ENCODE data around the gene SGCD.

SGCD gene

DNA sequence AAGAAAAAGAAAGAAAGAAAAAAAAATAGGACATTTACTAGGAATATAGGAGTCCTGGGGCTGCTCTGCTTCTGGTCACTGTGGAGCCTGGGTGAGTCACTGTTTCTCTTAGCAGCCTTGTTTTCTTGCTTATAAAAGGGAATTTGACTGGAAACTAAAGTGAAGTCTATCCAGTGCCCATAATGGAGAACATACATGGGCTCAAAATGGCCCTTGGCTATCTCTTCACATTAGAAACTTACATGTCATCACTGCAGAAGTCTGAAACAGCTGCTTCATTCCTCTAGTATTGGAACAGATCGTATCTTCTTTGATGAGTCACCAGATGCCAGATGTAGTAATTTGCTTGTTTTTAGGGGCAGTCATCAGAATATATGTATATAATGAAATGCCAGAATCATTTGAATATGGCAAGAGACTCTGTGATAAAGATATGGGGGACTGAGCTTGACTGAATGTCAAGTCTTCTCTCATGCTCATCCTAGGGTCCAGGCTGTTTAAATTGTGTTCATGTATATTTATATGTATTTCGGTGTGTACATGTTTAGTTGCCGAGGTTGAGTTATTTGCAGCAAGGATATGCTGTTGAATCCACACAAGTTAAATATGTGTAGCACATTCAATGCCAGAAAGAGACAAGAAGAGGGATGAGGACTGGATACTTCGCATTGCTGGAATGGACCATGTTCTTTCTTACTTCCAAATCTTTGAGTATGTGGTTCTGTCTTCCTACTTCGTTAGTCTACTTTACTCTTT lies 56.7 kb downstream of the SGCD start:
- Histone ChIP-seq H3K27ac (replicated peaks) (no peak overlapping the region), H3K4me3 (replicated peaks; ENCODE audit: insufficient read depth, low read length) (no peak overlapping the region), H3K27me3 (ENCODE audit: insufficient read depth, poor library complexity, severe bottlenecking) (peaks cover 6% of the 10 kb centered on the region)
- DNase-seq (ENCODE audit: low read depth in 1 of 2, low spot score in 1 of 2) = no peak
- TF ChIP-seq SPI1 (IDR thresholded peaks at IDR 0.05; ENCODE audit: borderline replicate concordance, low read depth) (no peak), POLR2AphosphoS5 (IDR thresholded peaks at IDR 0.05; ENCODE audit: low read depth) (no peak), GABPA (IDR thresholded peaks at IDR 0.05; ENCODE audit: low read depth) (no peak)
- TF ChIP-seq, protein P1, sequence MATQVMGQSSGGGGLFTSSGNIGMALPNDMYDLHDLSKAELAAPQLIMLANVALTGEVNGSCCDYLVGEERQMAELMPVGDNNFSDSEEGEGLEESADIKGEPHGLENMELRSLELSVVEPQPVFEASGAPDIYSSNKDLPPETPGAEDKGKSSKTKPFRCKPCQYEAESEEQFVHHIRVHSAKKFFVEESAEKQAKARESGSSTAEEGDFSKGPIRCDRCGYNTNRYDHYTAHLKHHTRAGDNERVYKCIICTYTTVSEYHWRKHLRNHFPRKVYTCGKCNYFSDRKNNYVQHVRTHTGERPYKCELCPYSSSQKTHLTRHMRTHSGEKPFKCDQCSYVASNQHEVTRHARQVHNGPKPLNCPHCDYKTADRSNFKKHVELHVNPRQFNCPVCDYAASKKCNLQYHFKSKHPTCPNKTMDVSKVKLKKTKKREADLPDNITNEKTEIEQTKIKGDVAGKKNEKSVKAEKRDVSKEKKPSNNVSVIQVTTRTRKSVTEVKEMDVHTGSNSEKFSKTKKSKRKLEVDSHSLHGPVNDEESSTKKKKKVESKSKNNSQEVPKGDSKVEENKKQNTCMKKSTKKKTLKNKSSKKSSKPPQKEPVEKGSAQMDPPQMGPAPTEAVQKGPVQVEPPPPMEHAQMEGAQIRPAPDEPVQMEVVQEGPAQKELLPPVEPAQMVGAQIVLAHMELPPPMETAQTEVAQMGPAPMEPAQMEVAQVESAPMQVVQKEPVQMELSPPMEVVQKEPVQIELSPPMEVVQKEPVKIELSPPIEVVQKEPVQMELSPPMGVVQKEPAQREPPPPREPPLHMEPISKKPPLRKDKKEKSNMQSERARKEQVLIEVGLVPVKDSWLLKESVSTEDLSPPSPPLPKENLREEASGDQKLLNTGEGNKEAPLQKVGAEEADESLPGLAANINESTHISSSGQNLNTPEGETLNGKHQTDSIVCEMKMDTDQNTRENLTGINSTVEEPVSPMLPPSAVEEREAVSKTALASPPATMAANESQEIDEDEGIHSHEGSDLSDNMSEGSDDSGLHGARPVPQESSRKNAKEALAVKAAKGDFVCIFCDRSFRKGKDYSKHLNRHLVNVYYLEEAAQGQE (IDR thresholded peaks at IDR 0.05; ENCODE audit: insufficient replicate concordance, low read depth) = no peak
- TF ChIP-seq, protein P2, sequence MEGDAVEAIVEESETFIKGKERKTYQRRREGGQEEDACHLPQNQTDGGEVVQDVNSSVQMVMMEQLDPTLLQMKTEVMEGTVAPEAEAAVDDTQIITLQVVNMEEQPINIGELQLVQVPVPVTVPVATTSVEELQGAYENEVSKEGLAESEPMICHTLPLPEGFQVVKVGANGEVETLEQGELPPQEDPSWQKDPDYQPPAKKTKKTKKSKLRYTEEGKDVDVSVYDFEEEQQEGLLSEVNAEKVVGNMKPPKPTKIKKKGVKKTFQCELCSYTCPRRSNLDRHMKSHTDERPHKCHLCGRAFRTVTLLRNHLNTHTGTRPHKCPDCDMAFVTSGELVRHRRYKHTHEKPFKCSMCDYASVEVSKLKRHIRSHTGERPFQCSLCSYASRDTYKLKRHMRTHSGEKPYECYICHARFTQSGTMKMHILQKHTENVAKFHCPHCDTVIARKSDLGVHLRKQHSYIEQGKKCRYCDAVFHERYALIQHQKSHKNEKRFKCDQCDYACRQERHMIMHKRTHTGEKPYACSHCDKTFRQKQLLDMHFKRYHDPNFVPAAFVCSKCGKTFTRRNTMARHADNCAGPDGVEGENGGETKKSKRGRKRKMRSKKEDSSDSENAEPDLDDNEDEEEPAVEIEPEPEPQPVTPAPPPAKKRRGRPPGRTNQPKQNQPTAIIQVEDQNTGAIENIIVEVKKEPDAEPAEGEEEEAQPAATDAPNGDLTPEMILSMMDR (IDR thresholded peaks at IDR 0.05; ENCODE audit: insufficient read depth, low read length) = no peak

DNA sequence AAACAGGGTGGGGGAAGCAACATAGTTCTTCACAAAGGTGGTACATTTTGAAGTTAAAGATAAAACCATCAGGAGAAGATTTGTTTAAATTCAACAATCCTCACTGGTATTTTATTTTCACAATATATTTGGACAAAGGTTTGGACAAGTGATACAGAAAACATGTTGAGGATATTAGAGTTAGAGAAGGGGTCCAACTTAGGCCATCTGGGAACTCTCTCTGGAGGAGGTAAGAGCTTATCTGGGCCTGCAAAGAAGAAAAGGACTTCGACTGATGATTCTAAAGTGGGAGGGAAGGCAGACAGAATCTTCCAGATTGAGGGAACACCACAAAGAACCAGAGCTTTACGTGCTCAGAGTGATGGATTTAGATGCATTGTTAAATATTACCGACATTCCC lies 58.5 kb downstream of the SGCD start:
- Histone ChIP-seq H3K4me3 (replicated peaks; ENCODE audit: insufficient read depth, low read length) (no peak overlapping the region), H3K27ac (replicated peaks) (no peak overlapping the region), H3K27me3 (ENCODE audit: insufficient read depth, poor library complexity, severe bottlenecking) (peaks cover 6% of the 10 kb centered on the region)
- TF ChIP-seq, protein P1 (IDR thresholded peaks at IDR 0.05; ENCODE audit: insufficient replicate concordance, low read depth) = no peak
- TF ChIP-seq POLR2AphosphoS5 (IDR thresholded peaks at IDR 0.05; ENCODE audit: low read depth) = no peak
- no peak for TF ChIP-seq GABPA (IDR thresholded peaks at IDR 0.05; ENCODE audit: low read depth)
- no peak for TF ChIP-seq SPI1 (IDR thresholded peaks at IDR 0.05; ENCODE audit: borderline replicate concordance, low read depth)
- TF ChIP-seq, protein P2 (IDR thresholded peaks at IDR 0.05; ENCODE audit: insufficient read depth, low read length) = no peak
- no peak for DNase-seq (ENCODE audit: low read depth in 1 of 2, low spot score in 1 of 2)

DNA sequence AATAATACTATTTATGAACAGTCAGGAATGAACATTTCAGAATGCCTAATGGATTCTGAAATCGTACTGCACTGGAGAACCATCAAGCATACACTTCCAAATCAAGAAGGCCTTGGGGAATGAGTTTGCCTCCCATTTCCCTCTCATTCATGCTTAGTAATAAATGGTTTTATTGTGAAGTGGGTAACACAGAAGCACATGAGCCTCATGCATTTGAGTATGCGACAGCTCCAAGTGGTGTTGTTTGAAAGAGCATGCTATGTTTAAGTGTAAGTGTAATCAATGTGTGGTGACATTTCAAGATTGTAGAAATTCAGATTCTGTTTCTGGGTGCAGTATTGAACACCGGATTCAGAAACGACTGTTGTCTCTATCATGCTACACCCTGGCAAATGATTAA lies 60.0 kb downstream of the SGCD start:
- TF ChIP-seq, protein P2 (IDR thresholded peaks at IDR 0.05; ENCODE audit: insufficient read depth, low read length) = no peak
- TF ChIP-seq GABPA (IDR thresholded peaks at IDR 0.05; ENCODE audit: low read depth) (no peak), POLR2AphosphoS5 (IDR thresholded peaks at IDR 0.05; ENCODE audit: low read depth) (no peak), SPI1 (IDR thresholded peaks at IDR 0.05; ENCODE audit: borderline replicate concordance, low read depth) (no peak)
- TF ChIP-seq, protein P1 (IDR thresholded peaks at IDR 0.05; ENCODE audit: insufficient replicate concordance, low read depth) = no peak
- Histone ChIP-seq H3K27me3 (ENCODE audit: insufficient read depth, poor library complexity, severe bottlenecking) (peaks cover 8% of the 10 kb centered on the region), H3K4me3 (replicated peaks; ENCODE audit: insufficient read depth, low read length) (no peak overlapping the region), H3K27ac (replicated peaks) (no peak overlapping the region)
- no peak for DNase-seq (ENCODE audit: low read depth in 1 of 2, low spot score in 1 of 2)
